HepG2 (cell line): Measurements from ENCODE around the gene THBS4. TPM values are rescaled to one million over a fixed set of nuclear protein-coding genes. Genes with fewer than 3 reads are reported as not detected.

Experiments
- polyA plus RNA-seq, 8 experiments: library from polyadenylated mRNA; depleted of rRNA in 3 of 8; stranded (reverse) in 7 of 8; unstranded in 1 of 8; fragments of >200 nt; fragmentation: Illumina TruSeq in 4 of 8; extraction: Trizol in 4 of 8; gene quantifications; 2 replicates each; pipeline versions ENCODE4 v1.2.1 to v1.2.3, GENCODE V29; 2011 to 2016; ENCODE audit warnings: low read depth in 4 of 8, missing spikeins in 1 of 8, mixed read lengths in 1 of 8; ENCODE audit not compliant: insufficient read depth in 1 of 8
- small RNA-seq, 3 experiments: library from RNA; depleted of rRNA; stranded (forward); fragments of <200 nt; gene quantifications; one replicate each; pipeline ENCODE3, GENCODE V24; 2012; ENCODE audit warnings: low read depth in 2 of 3, low replicate concordance in 1 of 3; ENCODE audit not compliant: insufficient read length in 3 of 3, insufficient read depth in 2 of 3
- total RNA-seq, 5 experiments: library from RNA; depleted of rRNA; stranded (reverse); fragments of >200 nt; fragmentation: Illumina TruSeq; extraction: Trizol; gene quantifications; 2 replicates each; pipeline ENCODE4 v1.2.3, GENCODE V29; 2016; ENCODE audit warnings: low read depth in 1 of 5

The THBS4 gene
- total and polyA plus RNA-seq, 2 of the 13 experiments (the other 11 are each of a cell fraction or from before 2014, with no cell fraction given): 0.60 to 1.2 TPM

Small RNA genes within 50 kb of the gene (small RNA-seq; reads per million reads assigned to genes)
- 0 reads per million in 3 experiments for gene TRMT112P2

Other genes starting within 250 kb of the THBS4 start
- 16.7 and 18.5 TPM in 2 replicates for gene MTX3, start 44.1 kb upstream of the THBS4 start, total RNA-seq (2016; rRNA removed; fragmentation: Illumina TruSeq; extraction: Trizol)
- 9.0 and 9.9 TPM in 2 replicates for gene MTX3, start 44.1 kb upstream of the THBS4 start, polyA plus RNA-seq (2011; rRNA removed)
- 22.8 and 23.1 TPM in 2 replicates for gene SERINC5, start 220.7 kb downstream of the THBS4 start, total RNA-seq (2016; rRNA removed; fragmentation: Illumina TruSeq; extraction: Trizol)
- gene SERINC5, start 220.7 kb downstream of the THBS4 start, polyA plus RNA-seq (2011; rRNA removed): 17.3 TPM in 2 replicates